ENCODE measurements around the gene MMAB.

MMAB gene

GRCh38 chr12:109609342-109609741, 36.0 kb upstream of the MMAB start:
- no peak for DNase-seq (ENCODE audit: low read depth)
- H3K4me3 ChIP-seq (ENCODE audit: low read length), result no peak overlapping the region
- TF ChIP-seq CTCF (IDR thresholded peaks at IDR 0.05; ENCODE audit: insufficient read depth, low read depth, low read length, missing control alignments), result no peak

- no peak for TF ChIP-seq CTCF (IDR thresholded peaks at IDR 0.05; ENCODE audit: insufficient read depth, low read depth, low read length, missing control alignments)
- no peak for DNase-seq (ENCODE audit: low read depth)
- no peak overlapping the region for H3K4me3 ChIP-seq (ENCODE audit: low read length)
These were observed 35.5 kb upstream of the MMAB start for GRCh38 chr12:109608793-109609192.

GRCh38 chr12:109608270-109608669, 35.0 kb upstream of the MMAB start:
- no peak for DNase-seq (ENCODE audit: low read depth)
- no peak overlapping the region for H3K4me3 ChIP-seq (ENCODE audit: low read length)
- TF ChIP-seq CTCF (IDR thresholded peaks at IDR 0.05; ENCODE audit: insufficient read depth, low read depth, low read length, missing control alignments), result no peak

GRCh38 chr12:109607618-109608017, 34.3 kb upstream of the MMAB start:
- DNase-seq (ENCODE audit: low read depth), result no peak
- no peak overlapping the region for H3K4me3 ChIP-seq (ENCODE audit: low read length)
- no peak for TF ChIP-seq CTCF (IDR thresholded peaks at IDR 0.05; ENCODE audit: insufficient read depth, low read depth, low read length, missing control alignments)

GRCh38 chr12:109606320-109607028, 33.2 kb upstream of the MMAB start:
- TF ChIP-seq CTCF (IDR thresholded peaks at IDR 0.05; ENCODE audit: insufficient read depth, low read depth, low read length, missing control alignments), result no peak
- DNase-seq (ENCODE audit: low read depth), result no peak
- no peak overlapping the region for H3K4me3 ChIP-seq (ENCODE audit: low read length)

- TF ChIP-seq CTCF (IDR thresholded peaks at IDR 0.05; ENCODE audit: insufficient read depth, low read depth, low read length, missing control alignments), result no peak
These were observed 32.4 kb upstream of the MMAB start for GRCh38 chr12:109605599-109606228.

GRCh38 chr12:109605016-109605415, 31.7 kb upstream of the MMAB start:
- no peak for TF ChIP-seq CTCF (IDR thresholded peaks at IDR 0.05; ENCODE audit: insufficient read depth, low read depth, low read length, missing control alignments)
- DNase-seq (ENCODE audit: low read depth), result no peak
- no peak overlapping the region for H3K4me3 ChIP-seq (ENCODE audit: low read length)

More at GRCh38 chr12:109605599-109606228, 32.4 kb upstream of the MMAB start:
- DNase-seq (ENCODE audit: low read depth), result no peak
- H3K4me3 ChIP-seq (ENCODE audit: low read length), result no peak overlapping the region

Measured in epithelial cell of esophagus (primary cell).